Right lobe of liver (tissue), 6 donors: ENCODE results near the gene SPA17. TPM values are rescaled to one million over a fixed set of nuclear protein-coding genes. Genes with fewer than 3 reads are reported as not detected.

ENCODE experiments used
- ATAC-seq, 4 donors: fragments of 200-7000 bp; cut with Tn5 transposase; one replicate each; pipeline ENCODE4 v1.9.1; 2020; ENCODE audit warnings: mild to moderate bottlenecking in 4 of 4, moderate library complexity in 4 of 4
- DNase-seq, 3 donors: peaks; one replicate each; pipeline ENCODE4 v3.0.0-alpha.2; 2020
- H3K27ac ChIP-seq, 3 donors: fragments of 200-600 bp; one replicate each; pipeline ENCODE4 v1.8.0; 2022
- H3K27me3 ChIP-seq, 2 donors: fragments of 200-600 bp; one replicate each; pipeline ENCODE4 v1.8.0; 2022
- H3K36me3 ChIP-seq, 4 donors: fragments of 200-600 bp; sonication (generic) in 1 of 4; one replicate each; pipeline versions ENCODE4 v1.5.1 to v1.8.0; 2017 to 2022; ENCODE audit warnings: control low read depth in 1 of 4
- H3K4me1 ChIP-seq, 4 donors: fragments of 200-600 bp; sonication (generic) in 1 of 4; one replicate each; pipeline versions ENCODE4 v1.5.1 to v1.8.0; 2017 to 2022; ENCODE audit warnings: control low read depth in 1 of 4
- H3K4me3 ChIP-seq, 3 donors: fragments of 200-600 bp; one replicate each; pipeline ENCODE4 v1.8.0; 2022
- H3K9me3 ChIP-seq, 4 donors: fragments of 200-600 bp; sonication (generic) in 1 of 4; one replicate each; pipeline versions ENCODE4 v1.5.1 to v1.8.0; 2017 to 2022; ENCODE audit warnings: control low read depth in 1 of 4
- POLR2A ChIP-seq: fragments of 450-650 bp; IDR thresholded peaks from one replicate; pipeline ENCODE4 v1.6.1; 2017; ENCODE audit warnings: antibody characterized with exemption, mild to moderate bottlenecking
- WGBS: methylation state at CpG from one replicate; pipeline ENCODE4 v1.1.6; 2018; ENCODE audit warnings: low coverage, low lambda C conversion rate; ENCODE audit not compliant: insufficient coverage; ENCODE audit errors: missing lambda C conversion rate; 5-methylcytosine and 5-hydroxymethylcytosine counted together
- intact Hi-C, 2 donors: fragments of 100-400 bp; cut with DNase I; formaldehyde crosslinking; loops; one replicate each; pipeline versions ENCODE4 v1.11.2 to v1.14.1; 2022
- total RNA-seq, 6 experiments: library from RNA; depleted of rRNA in 2 of 6; stranded (reverse); fragments of >200 nt in 2 of 6; fragmentation: NEBNext Ultra II Directional in 3 of 6; extraction: Animal tissue kit (Norgen Biotek cat#: 25700) in 3 of 6; gene quantifications; one replicate each; pipeline versions ENCODE4 v1.1.0 to v1.2.4, GENCODE V29; 2016 to 2023
- TF ChIP-seq, protein P1 (sequence below), 4 donors: fragments of 200-600 bp in 3 of 4; fragments of 450-650 bp in 1 of 4; IDR thresholded peaks; one replicate each; pipeline versions ENCODE4 v1.5.1 to v1.8.0; 2016 to 2022; ENCODE audit warnings: antibody characterized with exemption in 4 of 4, mild to moderate bottlenecking in 2 of 4
- donor health status: DM: no; HTN: yes; CAD: no.
- donor health status: DM: no; HTN: no; CAD: no.
- donor health status: DM: no; HTN: no; CAD: no.
- donor health status: DM: no; HTN: yes; CAD: no.
- donor health status: DM: no; HTN: yes; CAD: no.

SPA17 gene
- total RNA-seq, 6 experiments from 2014 or later: 0.23 to 4.0 (median 1.2) TPM

DNA sequence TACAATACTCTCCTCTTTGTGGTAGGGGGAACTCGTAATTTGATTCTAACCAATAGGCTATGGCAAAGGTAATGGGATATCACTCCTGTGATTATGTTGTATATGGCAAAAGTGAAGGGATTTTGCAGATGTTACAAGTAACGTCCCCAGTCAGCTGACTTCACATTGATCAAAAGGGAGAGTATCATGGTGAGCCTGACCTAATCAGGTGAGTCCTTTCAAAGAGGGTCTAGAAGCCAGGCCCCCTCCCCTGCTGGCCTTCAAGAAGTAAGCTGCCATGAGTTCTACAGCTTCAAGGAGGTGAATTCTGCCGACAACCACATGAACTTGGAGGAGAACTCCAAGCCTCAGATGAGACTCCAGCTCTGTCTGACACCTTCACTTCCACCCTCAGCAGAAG is 31.1 kb upstream of the SPA17 start:
- no peak overlapping the region for H3K4me3 ChIP-seq
- DNase-seq (no peak), ATAC-seq (no peak)
- H3K9me3 ChIP-seq: no peaks in the 10 kb centered on the region
- peaks cover 0 to 8% (median 3%) of the 10 kb centered on the region in 4 donors for H3K36me3 ChIP-seq
- peaks cover 0 to 4% (median 0%) of the 10 kb centered on the region in 4 donors for H3K4me1 ChIP-seq
- H3K27me3 ChIP-seq: no peaks in the 10 kb centered on the region
- intact Hi-C loops: loop anchor here in 1 of 2 donors (10.0 kb wide), 1 partner anchor 222 kb away; the partner anchor contains the start of gene ROBO3
- H3K27ac ChIP-seq: no peak overlapping the region
- TF ChIP-seq, protein P1, sequence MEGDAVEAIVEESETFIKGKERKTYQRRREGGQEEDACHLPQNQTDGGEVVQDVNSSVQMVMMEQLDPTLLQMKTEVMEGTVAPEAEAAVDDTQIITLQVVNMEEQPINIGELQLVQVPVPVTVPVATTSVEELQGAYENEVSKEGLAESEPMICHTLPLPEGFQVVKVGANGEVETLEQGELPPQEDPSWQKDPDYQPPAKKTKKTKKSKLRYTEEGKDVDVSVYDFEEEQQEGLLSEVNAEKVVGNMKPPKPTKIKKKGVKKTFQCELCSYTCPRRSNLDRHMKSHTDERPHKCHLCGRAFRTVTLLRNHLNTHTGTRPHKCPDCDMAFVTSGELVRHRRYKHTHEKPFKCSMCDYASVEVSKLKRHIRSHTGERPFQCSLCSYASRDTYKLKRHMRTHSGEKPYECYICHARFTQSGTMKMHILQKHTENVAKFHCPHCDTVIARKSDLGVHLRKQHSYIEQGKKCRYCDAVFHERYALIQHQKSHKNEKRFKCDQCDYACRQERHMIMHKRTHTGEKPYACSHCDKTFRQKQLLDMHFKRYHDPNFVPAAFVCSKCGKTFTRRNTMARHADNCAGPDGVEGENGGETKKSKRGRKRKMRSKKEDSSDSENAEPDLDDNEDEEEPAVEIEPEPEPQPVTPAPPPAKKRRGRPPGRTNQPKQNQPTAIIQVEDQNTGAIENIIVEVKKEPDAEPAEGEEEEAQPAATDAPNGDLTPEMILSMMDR (IDR thresholded peaks at IDR 0.05): no peak
- no peak for TF ChIP-seq POLR2A
- 83% methylated on average over 2 of the region's 3 CpGs for WGBS

DNA sequence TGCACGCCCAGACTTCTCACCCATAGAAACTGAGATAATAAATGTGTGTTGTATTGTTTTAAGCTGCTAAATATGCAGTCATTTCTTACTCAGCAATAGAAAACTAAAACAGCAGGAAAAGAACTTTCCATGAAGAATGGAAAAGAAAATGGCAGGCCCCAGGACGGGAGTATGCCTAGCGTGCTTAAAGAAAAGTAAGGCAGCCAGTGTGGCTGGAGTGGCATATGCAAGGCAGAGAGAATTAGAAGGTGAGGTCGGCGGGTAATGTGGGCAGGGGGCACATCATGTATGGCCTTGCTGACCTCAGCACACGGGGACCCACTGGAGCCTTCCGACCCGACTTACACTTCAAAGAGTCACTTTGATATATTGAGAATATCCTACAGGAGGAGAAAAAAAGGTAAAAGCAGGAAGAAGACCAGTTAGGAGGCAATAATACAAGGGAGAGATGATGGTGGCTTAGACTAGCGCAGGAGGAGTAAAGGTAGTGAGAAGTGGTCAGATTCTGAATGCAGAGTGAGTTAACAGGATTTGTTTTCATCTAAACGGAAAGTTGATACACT is 30.6 kb upstream of the SPA17 start:
- no peak for TF ChIP-seq POLR2A
- TF ChIP-seq, protein P1 (IDR thresholded peaks at IDR 0.05): no peak
- intact Hi-C loops: loop anchor here in 1 of 2 donors (10.0 kb wide), 1 partner anchor 222 kb away; the partner anchor contains the start of gene ROBO3
- DNase-seq (no peak), ATAC-seq (no peak)
- Histone ChIP-seq H3K36me3 (peaks cover 0 to 4% (median under 1%) of the 10 kb centered on the region in 4 donors), H3K27me3 (no peaks in the 10 kb centered on the region), H3K4me1 (peaks cover 0 to 4% (median 0%) of the 10 kb centered on the region in 4 donors), H3K4me3 (no peak overlapping the region), H3K9me3 (no peaks in the 10 kb centered on the region), H3K27ac (no peak overlapping the region)
- 77% methylated on average over 6 of the region's 10 CpGs for WGBS

DNA sequence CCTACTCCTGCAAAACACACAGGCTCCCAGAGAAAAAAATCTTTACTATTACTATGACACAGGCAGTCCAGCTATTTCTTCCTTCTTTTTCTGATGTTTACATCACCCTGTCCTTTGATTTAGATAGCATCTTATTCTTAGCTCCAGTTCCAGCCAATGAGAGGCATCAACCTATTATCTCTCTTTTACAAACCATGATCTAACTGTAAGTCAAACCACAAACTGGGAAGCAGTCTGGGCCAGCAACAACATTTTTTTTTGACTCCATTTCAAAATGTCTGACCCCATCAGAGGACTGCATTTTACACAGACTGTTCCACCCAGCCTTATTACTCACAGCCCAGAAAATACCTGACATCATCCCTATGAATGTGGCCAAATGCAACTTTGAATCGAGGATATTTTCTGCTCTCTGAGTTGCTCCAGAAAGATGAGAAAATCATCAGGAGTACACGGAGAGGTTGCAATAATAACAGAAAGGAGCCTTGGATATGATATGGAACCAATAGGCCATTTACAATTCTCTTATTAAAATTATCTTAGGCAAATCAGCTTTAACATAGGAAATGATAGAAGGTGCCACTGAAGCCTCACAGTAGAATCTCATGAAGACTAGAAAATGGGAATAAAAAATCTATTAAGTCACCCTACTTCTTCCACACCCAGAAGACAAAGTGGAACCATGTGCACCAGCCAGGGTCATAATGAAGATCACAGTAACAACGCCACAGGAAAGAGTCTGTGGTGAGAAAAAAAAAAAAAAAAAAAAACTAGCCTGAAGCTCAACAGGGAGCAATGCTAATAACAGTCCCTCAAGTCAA is 29.9 kb upstream of the SPA17 start:
- Histone ChIP-seq H3K4me1 (peaks cover 0 to 4% (median 0%) of the 10 kb centered on the region in 4 donors), H3K4me3 (no peak overlapping the region), H3K27me3 (no peaks in the 10 kb centered on the region), H3K36me3 (peaks cover 0 to 3% (median 0%) of the 10 kb centered on the region in 4 donors), H3K9me3 (no peaks in the 10 kb centered on the region), H3K27ac (no peak overlapping the region)
- TF ChIP-seq POLR2A: no peak
- TF ChIP-seq, protein P1 (IDR thresholded peaks at IDR 0.05): no peak
- WGBS: 23% methylated on average over 3 of the region's 3 CpGs
- no peak for ATAC-seq
- no peak for DNase-seq
- intact Hi-C loops: loop anchor here in 1 of 2 donors (10.0 kb wide), 1 partner anchor 221 kb away; the partner anchor contains the start of gene ROBO3

DNA sequence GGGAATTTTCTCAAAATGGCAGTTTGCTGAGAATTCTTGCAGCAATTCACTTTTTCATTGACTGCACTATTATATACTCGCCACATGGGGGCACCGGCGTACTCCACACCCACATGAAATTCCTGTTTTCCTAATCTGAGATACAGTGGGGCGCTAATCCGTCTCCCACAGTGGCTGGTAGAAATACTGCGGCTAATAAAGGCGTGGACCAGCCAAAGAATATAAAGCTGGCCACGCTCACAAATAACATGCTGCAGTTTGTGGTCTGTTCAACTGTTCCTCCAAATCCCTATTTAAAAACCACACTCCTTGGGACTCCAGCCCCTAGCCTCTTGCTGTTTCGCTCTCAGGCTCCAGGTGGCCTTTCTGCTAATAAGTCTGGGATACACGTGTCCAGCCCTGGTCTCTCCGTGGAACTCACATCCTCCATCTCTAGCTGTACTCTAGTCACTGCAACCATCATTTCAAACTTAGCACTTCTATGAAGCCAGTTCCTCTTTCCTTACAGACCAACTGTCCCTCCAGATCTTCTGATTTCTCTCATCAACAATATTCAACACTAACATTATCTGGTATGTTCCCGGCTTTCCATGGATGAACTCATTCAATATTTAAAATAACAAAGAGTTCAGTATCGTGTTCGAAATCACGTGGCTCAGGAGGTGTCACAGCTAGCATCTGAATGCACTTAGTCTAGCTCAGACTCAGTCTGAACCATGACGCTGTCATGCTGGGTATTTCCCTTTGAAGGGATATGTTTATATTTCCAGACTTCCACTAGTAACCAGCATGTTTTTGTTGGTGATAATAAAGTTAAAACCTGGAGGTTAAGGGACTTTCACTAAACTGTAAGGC is 29.1 kb upstream of the SPA17 start:
- no peaks in the 10 kb centered on the region for H3K27me3 ChIP-seq
- H3K4me3 ChIP-seq: peak overlapping the region in 1 of 3 donors; percentile 23
- 20% methylated on average over 16 of the region's 16 CpGs for WGBS
- no peaks in the 10 kb centered on the region for H3K9me3 ChIP-seq
- peaks cover 0 to 4% (median 0%) of the 10 kb centered on the region in 4 donors for H3K4me1 ChIP-seq
- no peak overlapping the region for H3K27ac ChIP-seq
- intact Hi-C loops: loop anchor here in 1 of 2 donors (10.0 kb wide), 1 partner anchor 220 kb away; the partner anchor contains the start of gene ROBO3
- ATAC-seq (peak; percentile 96 to 99 (median 98)), DNase-seq (peak in 2 of 3 donors; percentile 37 to 50)
- no peaks in the 10 kb centered on the region for H3K36me3 ChIP-seq
- TF ChIP-seq, protein P1 (IDR thresholded peaks at IDR 0.05): peak; percentile 69 to 83 (median 75)
- no peak for TF ChIP-seq POLR2A
